ELR (cell line): Measurements from ENCODE around the gene GID8.

Experiments
- DNase-seq: peaks from one replicate; pipeline ENCODE4 v3.0.0-alpha.2; 2015; ENCODE audit warnings: low read depth

Gene GID8

GRCh38 chr20:62902926-62903615 is 34.9 kb upstream of the GID8 start:
- peak; percentile 72 for DNase-seq

- no peak for DNase-seq
Observed at GRCh38 chr20:62905536-62906117, 32.3 kb upstream of the GID8 start.

- DNase-seq, result no peak
Observed at GRCh38 chr20:62906209-62906608, 31.7 kb upstream of the GID8 start.

GRCh38 chr20:62906647-62907375 is 31.1 kb upstream of the GID8 start:
- no peak for DNase-seq

GRCh38 chr20:62907384-62908317 is 30.3 kb upstream of the GID8 start:
- DNase-seq, result peak; percentile 48

GRCh38 chr20:62908971-62909791 is 28.8 kb upstream of the GID8 start:
- DNase-seq, result no peak

GRCh38 chr20:62910217-62910766 is 27.7 kb upstream of the GID8 start:
- DNase-seq, result no peak

GRCh38 chr20:62910777-62911497 is 27.0 kb upstream of the GID8 start:
- DNase-seq, result no peak

GRCh38 chr20:62911701-62912280 is 26.2 kb upstream of the GID8 start:
- DNase-seq, result no peak

GRCh38 chr20:62913043-62913630 is 24.8 kb upstream of the GID8 start:
- no peak for DNase-seq

GRCh38 chr20:62914436-62914835 is 23.5 kb upstream of the GID8 start:
- no peak for DNase-seq

GRCh38 chr20:62914970-62915457 is 22.9 kb upstream of the GID8 start:
- DNase-seq, result no peak

- no peak for DNase-seq
Observed at GRCh38 chr20:62916703-62917476, 21.1 kb upstream of the GID8 start.

GRCh38 chr20:62917720-62918119 is 20.2 kb upstream of the GID8 start:
- DNase-seq, result no peak

- no peak for DNase-seq
Observed at GRCh38 chr20:62918147-62918546, 19.8 kb upstream of the GID8 start.

- no peak for DNase-seq
Observed at GRCh38 chr20:62918831-62919230, 19.1 kb upstream of the GID8 start.

- no peak for DNase-seq
Observed at GRCh38 chr20:62920039-62920645, 17.8 kb upstream of the GID8 start.

- peak; percentile 78 for DNase-seq
Observed at GRCh38 chr20:62921119-62921687, 16.7 kb upstream of the GID8 start.
